Osteocyte (in vitro differentiated cells): ENCODE results near the gene TREML1. TPM values are rescaled to one million over a fixed set of nuclear protein-coding genes. Genes with fewer than 3 reads are reported as not detected.

Experiments used
- DNase-seq: peaks from one replicate; pipeline ENCODE4 v3.0.0; 2021; ENCODE audit warnings: mixed read lengths; ENCODE audit not compliant: unreplicated experiment; ENCODE audit errors: extremely low spot score
- H3K27ac Mint-ChIP-seq: one replicate; pipeline ENCODE4 v1.8.0; 2021; ENCODE audit warnings: mild to moderate bottlenecking, mixed read lengths; ENCODE audit not compliant: unreplicated experiment
- H3K27me3 Mint-ChIP-seq: one replicate; pipeline ENCODE4 v1.8.0; 2021; ENCODE audit warnings: mixed read lengths; ENCODE audit not compliant: unreplicated experiment
- H3K36me3 Mint-ChIP-seq: one replicate; pipeline ENCODE4 v1.8.0; 2021; ENCODE audit warnings: mixed read lengths; ENCODE audit not compliant: unreplicated experiment
- H3K4me1 Mint-ChIP-seq: one replicate; pipeline ENCODE4 v1.8.0; 2021; ENCODE audit warnings: mixed read lengths; ENCODE audit not compliant: unreplicated experiment
- H3K4me3 Mint-ChIP-seq: one replicate; pipeline ENCODE4 v1.8.0; 2021; ENCODE audit warnings: mild to moderate bottlenecking, moderate library complexity, mixed read lengths; ENCODE audit not compliant: unreplicated experiment
- H3K9me3 Mint-ChIP-seq: one replicate; pipeline ENCODE4 v1.8.0; 2021; ENCODE audit warnings: mixed read lengths; ENCODE audit not compliant: unreplicated experiment
- long read RNA-seq: library from polyadenylated mRNA; unstranded; transcript quantifications from one replicate; pipeline ENCODE4 v2.0.0, GENCODE V29; 2021
- total RNA-seq: library from RNA; stranded (reverse); gene quantifications from 2 replicates; pipeline ENCODE4 v1.2.1, GENCODE V29; 2021
- TF ChIP-seq, protein P1 (sequence below): fragments of 200-600 bp; sonication (generic); IDR thresholded peaks from 2 replicates; pipeline ENCODE4 v1.5.0; 2021; ENCODE audit warnings: antibody characterized with exemption, mild to moderate bottlenecking, moderate library complexity

The TREML1 gene, protein sequence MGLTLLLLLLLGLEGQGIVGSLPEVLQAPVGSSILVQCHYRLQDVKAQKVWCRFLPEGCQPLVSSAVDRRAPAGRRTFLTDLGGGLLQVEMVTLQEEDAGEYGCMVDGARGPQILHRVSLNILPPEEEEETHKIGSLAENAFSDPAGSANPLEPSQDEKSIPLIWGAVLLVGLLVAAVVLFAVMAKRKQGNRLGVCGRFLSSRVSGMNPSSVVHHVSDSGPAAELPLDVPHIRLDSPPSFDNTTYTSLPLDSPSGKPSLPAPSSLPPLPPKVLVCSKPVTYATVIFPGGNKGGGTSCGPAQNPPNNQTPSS
- not detected in 2 replicates for total RNA-seq
- long read RNA-seq = 0 reads

DNA sequence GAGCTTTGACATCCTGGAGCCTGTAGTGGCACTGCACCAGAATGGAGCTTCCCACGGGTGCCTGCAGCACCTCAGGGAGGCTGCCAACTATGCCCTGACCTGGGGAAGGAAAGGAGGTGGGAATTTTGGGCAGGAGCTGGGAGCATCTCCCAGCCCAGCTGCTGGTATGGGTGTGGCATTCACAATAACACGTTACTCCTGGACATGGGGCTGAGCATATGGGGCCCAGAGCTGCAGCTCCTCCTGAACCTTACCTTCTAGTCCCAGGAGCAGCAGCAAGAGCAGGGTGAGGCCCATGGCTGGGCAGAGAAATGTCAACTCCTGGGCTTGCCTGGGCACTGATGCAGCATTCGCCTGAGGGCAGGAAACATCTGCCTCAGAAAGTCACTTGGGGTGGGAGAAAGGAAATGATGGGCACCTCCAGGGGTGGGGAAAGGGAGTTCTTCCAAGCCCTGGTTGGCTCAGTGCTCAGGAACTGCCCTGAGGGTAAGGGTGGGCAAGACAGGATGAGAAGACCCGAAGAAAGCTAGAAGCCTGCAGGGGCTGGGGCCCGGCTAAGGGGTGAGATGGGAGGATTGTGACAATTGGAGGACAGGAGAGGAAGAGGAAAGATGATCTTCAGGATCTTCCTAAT, at the start of gene TREML1:
Gene TREML1, minus strand, starts transcription at position 356 of the 634 bp plus-strand sequence. Its CDS starts 59 bp downstream, at position 297.
- Mint-ChIP-seq H3K27ac (no peak within 1 kb of the TSS), H3K4me1 (no peaks in the 10 kb centered on the region), H3K36me3 (no peaks in the 10 kb centered on the region), H3K9me3 (no peaks in the 10 kb centered on the region), H3K4me3 (no peak within 1 kb of the TSS), H3K27me3 (peaks cover 17% of the 10 kb centered on the region)
- no peak for DNase-seq
- TF ChIP-seq, protein P1, sequence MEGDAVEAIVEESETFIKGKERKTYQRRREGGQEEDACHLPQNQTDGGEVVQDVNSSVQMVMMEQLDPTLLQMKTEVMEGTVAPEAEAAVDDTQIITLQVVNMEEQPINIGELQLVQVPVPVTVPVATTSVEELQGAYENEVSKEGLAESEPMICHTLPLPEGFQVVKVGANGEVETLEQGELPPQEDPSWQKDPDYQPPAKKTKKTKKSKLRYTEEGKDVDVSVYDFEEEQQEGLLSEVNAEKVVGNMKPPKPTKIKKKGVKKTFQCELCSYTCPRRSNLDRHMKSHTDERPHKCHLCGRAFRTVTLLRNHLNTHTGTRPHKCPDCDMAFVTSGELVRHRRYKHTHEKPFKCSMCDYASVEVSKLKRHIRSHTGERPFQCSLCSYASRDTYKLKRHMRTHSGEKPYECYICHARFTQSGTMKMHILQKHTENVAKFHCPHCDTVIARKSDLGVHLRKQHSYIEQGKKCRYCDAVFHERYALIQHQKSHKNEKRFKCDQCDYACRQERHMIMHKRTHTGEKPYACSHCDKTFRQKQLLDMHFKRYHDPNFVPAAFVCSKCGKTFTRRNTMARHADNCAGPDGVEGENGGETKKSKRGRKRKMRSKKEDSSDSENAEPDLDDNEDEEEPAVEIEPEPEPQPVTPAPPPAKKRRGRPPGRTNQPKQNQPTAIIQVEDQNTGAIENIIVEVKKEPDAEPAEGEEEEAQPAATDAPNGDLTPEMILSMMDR = no peak

DNA sequence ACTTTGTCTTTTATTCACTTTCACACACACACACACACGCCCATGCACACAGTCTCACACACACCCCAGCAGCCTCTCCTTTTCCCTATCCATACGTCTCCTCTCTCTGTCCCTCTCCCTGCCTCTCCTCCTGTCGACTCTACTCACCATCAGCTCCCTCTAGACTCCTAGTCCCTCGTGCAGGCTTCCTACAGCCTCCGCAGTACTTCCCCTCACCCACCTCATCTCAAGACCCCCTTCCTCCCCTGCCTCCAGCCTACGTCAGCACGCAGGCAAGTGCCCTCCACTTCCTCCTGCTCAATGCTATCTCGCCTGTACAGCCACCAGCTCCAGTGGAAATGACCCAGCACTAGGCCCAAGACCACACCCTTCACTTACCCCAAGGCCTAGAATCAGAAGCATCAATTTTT, 47.6 kb upstream of the TREML1 start:
- peaks cover 2% of the 10 kb centered on the region for H3K4me1 Mint-ChIP-seq
- DNase-seq = peak; percentile 38
- no peak overlapping the region for H3K4me3 Mint-ChIP-seq
- H3K27ac Mint-ChIP-seq = no peak overlapping the region
- TF ChIP-seq, protein P1 = no peak
- no peaks in the 10 kb centered on the region for H3K36me3 Mint-ChIP-seq
- H3K27me3 Mint-ChIP-seq = peaks cover 35% of the 10 kb centered on the region
- H3K9me3 Mint-ChIP-seq = no peaks in the 10 kb centered on the region

DNA sequence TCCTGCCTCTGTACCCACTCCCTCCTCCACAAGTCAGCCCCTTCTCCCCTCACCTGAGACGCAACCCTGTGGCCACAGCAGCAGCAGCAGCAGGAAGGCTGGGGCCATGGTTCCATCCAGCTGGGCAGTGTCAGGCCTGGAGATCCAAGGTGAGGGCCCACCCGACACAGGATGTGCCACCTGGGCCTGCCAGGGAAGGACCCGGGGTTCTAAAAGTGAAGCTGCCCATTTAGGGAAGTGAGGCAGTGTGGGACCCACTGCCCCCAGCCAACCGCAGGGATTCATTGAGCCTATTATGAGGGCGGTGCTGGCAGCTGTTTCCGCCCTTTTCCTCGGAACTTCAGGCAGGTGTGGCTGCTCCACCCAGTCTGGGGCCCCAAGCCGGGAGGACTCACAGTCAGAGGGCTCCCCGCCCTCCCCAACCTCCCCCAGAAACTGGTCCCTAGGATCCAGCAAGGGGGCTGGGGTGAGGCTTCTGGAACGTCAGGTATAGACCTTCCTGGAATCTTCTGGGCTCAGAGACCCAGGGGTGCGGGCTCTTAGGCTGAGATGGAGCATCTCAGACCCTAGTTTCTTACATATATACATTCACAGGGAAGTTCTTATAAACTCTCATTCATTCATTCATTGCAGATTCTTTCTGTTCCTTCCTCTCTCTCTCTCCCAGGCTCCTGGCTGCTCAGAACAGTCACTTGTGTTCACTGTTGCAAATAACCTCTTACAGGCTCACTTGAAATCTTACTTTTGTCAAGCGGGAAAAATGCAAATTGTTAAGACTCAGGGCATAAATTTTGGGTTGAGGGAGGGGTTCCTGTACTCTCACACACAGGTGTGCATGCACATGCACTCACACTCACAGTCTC, 47.0 kb upstream of the TREML1 start, which contains the start of gene TREML2:
Gene TREML2, minus strand, starts transcription at position 249 of the 863 bp plus-strand sequence. Its CDS starts 141 bp downstream, at position 108.
- TF ChIP-seq, protein P1 = no peak
- no peak within 1 kb of the TSS for H3K4me3 Mint-ChIP-seq
- DNase-seq = peak; percentile 81
- peaks cover 39% of the 10 kb centered on the region for H3K27me3 Mint-ChIP-seq
- no peaks in the 10 kb centered on the region for H3K9me3 Mint-ChIP-seq
- no peak within 1 kb of the TSS for H3K27ac Mint-ChIP-seq
- H3K4me1 Mint-ChIP-seq = peaks cover 2% of the 10 kb centered on the region
- no peaks in the 10 kb centered on the region for H3K36me3 Mint-ChIP-seq

DNA sequence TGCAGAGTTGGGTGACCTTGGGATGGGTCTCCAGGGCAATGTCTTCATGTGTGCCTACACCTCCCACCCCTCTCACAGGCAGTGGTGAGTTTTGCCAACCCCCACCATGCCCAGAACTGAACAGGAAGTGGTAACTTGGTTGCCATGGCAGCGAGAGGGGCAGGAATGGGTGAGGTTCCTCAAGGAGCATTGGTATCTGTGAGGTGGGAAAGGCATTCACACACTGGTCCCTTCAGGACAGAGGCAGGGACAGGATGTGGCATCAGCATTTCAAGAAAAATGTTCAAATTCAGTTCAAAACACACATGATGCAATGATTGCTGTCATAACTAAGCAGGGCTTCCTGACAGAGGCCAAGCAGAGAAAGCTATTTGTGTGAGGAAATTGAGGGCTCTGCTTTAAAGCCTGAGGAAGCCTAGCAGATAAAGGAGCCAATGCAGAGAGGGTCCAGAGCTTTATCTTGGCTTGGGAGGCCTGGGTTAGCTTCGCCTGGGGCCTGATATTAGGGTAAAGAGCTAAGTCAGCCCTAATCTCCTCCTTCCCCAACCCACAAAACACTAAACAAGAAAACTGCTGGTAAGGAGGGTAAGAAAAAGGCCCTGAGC, 46.3 kb upstream of the TREML1 start:
- H3K36me3 Mint-ChIP-seq = no peaks in the 10 kb centered on the region
- H3K9me3 Mint-ChIP-seq = no peaks in the 10 kb centered on the region
- H3K27ac Mint-ChIP-seq = no peak overlapping the region
- peak; percentile 44 for DNase-seq
- no peak overlapping the region for H3K4me3 Mint-ChIP-seq
- TF ChIP-seq, protein P1 = no peak
- H3K4me1 Mint-ChIP-seq = peaks cover 2% of the 10 kb centered on the region
- H3K27me3 Mint-ChIP-seq = peaks cover 42% of the 10 kb centered on the region
